GM19395 (cell line): ENCODE data around the gene CDCA5.

Experiments used
- ATAC-seq: cut with Tn5 transposase; IDR thresholded peaks from one replicate; pipeline ENCODE4 v1.9.1; 2021; ENCODE audit warnings: mild to moderate bottlenecking, moderate library complexity; ENCODE audit not compliant: unreplicated experiment

CDCA5 gene

GRCh38 chr11:65107751-65108468, 24.1 kb upstream of the CDCA5 start:
- ATAC-seq = no peak

GRCh38 chr11:65107078-65107477, 23.2 kb upstream of the CDCA5 start:
- ATAC-seq = no peak

- ATAC-seq = no peak
These were observed 20.8 kb upstream of the CDCA5 start for GRCh38 chr11:65104628-65105027.

- ATAC-seq = no peak
These were observed 19.6 kb upstream of the CDCA5 start for GRCh38 chr11:65103476-65103875.

- no peak for ATAC-seq
These were observed 18.6 kb upstream of the CDCA5 start for GRCh38 chr11:65102142-65103095.

- ATAC-seq = no peak
These were observed 17.0 kb upstream of the CDCA5 start for GRCh38 chr11:65100674-65101350.

GRCh38 chr11:65096926-65097325, 13.1 kb upstream of the CDCA5 start:
- ATAC-seq = no peak

- ATAC-seq = peak; percentile 91
These were observed 12.3 kb upstream of the CDCA5 start, which contains the start of gene VPS51 for GRCh38 chr11:65095974-65096806. VPS51 (plus strand) TSS chr11:65096214; CDS start chr11:65096251, 37 bp downstream.

- no peak for ATAC-seq
These were observed 11.6 kb upstream of the CDCA5 start for GRCh38 chr11:65095427-65095826.

- no peak for ATAC-seq
These were observed 6.8 kb upstream of the CDCA5 start for GRCh38 chr11:65090628-65091027.

GRCh38 chr11:65089621-65090020, 5.8 kb upstream of the CDCA5 start:
- no peak for ATAC-seq

- ATAC-seq = no peak
These were observed 4.0 kb upstream of the CDCA5 start for GRCh38 chr11:65087827-65088226.

- ATAC-seq = no peak
These were observed 3.4 kb upstream of the CDCA5 start for GRCh38 chr11:65087216-65087615.

- no peak for ATAC-seq
These were observed 3.0 kb upstream of the CDCA5 start for GRCh38 chr11:65086809-65087208.

- no peak for ATAC-seq
These were observed 1.6 kb upstream of the CDCA5 start for GRCh38 chr11:65085446-65085845.

GRCh38 chr11:65084598-65085375, 947 bp upstream of the CDCA5 start:
- ATAC-seq = peak; percentile 9

GRCh38 chr11:65083134-65083833, 556 bp downstream of the CDCA5 start:
- ATAC-seq = peak; percentile 27

- ATAC-seq = no peak
These were observed 5.0 kb downstream of the CDCA5 start for GRCh38 chr11:65078786-65079342.

GRCh38 chr11:65078151-65078550, 5.7 kb downstream of the CDCA5 start:
- ATAC-seq = no peak
